ENCODE results near the gene STK4.
A peak's percentile ranks its signal among the peaks of the same experiment; 100 is the strongest.

Gene STK4

DNA sequence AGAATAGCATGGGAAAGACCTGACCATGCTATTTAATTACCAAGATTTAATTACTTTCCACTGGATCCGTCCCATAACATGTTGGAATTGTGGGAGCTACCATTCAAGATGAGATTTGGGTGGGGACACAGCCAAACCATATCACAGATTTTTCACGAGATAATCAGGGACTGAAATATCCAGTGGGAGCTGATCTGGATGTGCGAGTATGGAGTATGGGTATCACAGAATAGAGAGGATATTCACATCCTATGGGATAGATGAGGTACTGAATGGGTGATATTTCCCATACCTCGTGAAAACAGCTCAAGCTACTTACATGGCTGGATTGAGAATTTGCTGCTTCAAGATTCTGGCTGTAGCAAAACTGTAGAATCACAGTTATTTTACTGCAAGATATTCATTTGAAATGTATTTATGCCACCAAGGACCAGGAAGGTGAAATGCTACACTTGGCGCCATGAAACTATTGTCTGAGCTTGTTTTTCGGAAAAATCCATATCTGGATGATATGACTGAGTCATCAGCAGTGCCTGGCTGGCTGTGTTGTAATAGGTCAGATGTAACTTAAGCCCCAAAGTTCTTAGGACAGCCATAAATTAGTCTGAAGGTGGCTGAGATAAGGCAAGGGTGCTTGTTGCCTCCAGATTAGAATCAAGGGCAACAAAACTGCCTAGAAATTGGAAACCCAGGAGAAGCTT is 104.8 kb downstream of the STK4 start:
- H3K4me3 ChIP-seq (ENCODE audit: control insufficient read depth, low read depth, low read length), result no peak overlapping the region
- DNase-seq (ENCODE audit: low read depth), result no peak

GRCh38 chr20:45072066-45072465 is 105.8 kb downstream of the STK4 start:
- TF ChIP-seq, protein P1, sequence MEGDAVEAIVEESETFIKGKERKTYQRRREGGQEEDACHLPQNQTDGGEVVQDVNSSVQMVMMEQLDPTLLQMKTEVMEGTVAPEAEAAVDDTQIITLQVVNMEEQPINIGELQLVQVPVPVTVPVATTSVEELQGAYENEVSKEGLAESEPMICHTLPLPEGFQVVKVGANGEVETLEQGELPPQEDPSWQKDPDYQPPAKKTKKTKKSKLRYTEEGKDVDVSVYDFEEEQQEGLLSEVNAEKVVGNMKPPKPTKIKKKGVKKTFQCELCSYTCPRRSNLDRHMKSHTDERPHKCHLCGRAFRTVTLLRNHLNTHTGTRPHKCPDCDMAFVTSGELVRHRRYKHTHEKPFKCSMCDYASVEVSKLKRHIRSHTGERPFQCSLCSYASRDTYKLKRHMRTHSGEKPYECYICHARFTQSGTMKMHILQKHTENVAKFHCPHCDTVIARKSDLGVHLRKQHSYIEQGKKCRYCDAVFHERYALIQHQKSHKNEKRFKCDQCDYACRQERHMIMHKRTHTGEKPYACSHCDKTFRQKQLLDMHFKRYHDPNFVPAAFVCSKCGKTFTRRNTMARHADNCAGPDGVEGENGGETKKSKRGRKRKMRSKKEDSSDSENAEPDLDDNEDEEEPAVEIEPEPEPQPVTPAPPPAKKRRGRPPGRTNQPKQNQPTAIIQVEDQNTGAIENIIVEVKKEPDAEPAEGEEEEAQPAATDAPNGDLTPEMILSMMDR (IDR thresholded peaks at IDR 0.05; ENCODE audit: control insufficient read depth, insufficient read depth, low read depth, low read length, missing control alignments), result no peak
- no peak for DNase-seq (ENCODE audit: low read depth)
- no peak overlapping the region for H3K4me3 ChIP-seq (ENCODE audit: control insufficient read depth, low read depth, low read length)

More for the DNA sequence above, 104.8 kb downstream of the STK4 start:
- TF ChIP-seq, protein P1 (IDR thresholded peaks at IDR 0.05; ENCODE audit: control insufficient read depth, insufficient read depth, low read depth, low read length, missing control alignments), result no peak

DNA sequence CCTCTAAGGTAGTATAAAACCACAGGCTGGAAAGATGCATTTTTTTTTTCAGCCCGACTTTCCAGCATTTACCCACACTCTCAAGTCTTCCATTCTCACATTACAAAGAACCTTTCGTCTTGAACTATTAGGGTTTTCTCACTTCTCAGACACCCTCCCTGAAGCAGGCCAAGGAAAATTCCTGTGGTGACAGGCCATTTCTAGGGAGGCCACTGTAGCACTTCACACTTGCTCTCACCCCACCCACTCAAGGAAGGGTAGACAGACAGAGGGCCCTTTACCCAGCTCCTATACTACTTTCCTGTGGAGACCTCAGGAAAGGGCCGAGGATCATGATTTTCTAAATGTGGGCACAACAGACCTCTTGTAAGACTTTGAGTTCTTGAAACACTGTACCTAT is 106.9 kb downstream of the STK4 start:
- no peak overlapping the region for H3K4me3 ChIP-seq (ENCODE audit: control insufficient read depth, low read depth, low read length)
- DNase-seq (ENCODE audit: low read depth), result no peak
- TF ChIP-seq, protein P1 (IDR thresholded peaks at IDR 0.05; ENCODE audit: control insufficient read depth, insufficient read depth, low read depth, low read length, missing control alignments), result no peak

DNA sequence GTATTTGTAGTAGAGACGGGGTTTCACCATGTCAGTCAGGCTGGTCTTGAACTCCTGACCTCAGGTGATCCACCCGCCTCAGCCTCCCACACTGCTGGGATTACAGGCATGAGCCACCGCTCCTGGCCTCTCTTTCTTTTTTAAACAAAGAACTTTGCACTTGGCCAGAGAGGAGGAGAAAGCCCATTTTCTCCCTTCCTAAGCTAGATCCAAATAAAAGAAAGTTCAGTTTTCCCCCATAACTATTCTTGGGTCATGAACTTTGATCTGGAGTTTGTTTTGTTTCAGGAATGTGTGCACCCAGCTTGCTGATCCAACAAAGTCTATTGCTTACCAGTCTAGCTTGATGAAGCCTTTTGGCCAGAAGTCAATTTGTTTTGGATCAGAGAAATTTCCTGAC is 111.2 kb downstream of the STK4 start:
- no peak for DNase-seq (ENCODE audit: low read depth)
- no peak overlapping the region for H3K4me3 ChIP-seq (ENCODE audit: control insufficient read depth, low read depth, low read length)
- TF ChIP-seq, protein P1 (IDR thresholded peaks at IDR 0.05; ENCODE audit: control insufficient read depth, insufficient read depth, low read depth, low read length, missing control alignments), result no peak

DNA sequence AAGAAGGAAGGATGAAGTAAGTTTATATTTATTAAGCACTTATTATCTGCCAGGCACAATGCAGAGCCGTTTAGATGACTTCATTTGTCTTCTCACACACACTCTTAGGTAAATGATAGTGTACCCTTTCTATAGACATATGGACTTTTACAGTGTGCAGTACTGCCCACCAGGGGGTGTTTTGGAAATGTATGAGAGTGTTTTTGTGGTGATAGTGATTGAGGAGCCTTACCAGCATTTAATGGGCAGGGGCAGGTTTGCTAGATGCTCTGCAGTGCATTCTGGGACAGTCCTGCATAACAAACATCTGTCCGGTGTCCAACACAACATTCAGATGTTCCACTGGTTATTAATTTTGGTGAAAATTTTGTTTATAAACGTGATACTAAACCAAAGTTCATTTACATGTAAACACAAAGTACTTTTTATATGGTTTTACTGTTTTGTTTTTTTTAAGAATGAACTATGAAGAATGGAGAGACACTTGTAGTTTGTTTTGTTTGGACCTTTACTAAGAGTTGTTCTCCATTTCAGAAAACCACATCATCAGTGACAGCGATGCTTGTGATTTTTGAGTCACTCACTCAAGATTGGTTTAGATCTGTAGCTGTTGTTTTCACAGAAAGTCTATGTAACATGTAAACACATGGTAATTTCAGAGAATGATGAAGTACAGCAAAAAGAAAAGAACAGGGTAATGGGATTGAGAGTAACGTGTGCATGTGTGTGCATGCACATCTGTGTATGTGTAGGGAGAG is 114.7 kb downstream of the STK4 start:
- TF ChIP-seq, protein P1 (IDR thresholded peaks at IDR 0.05; ENCODE audit: control insufficient read depth, insufficient read depth, low read depth, low read length, missing control alignments), result peak; percentile 53
- DNase-seq (ENCODE audit: low read depth), result no peak
- H3K4me3 ChIP-seq (ENCODE audit: control insufficient read depth, low read depth, low read length), result no peak overlapping the region

GRCh38 chr20:45082468-45082867 is 116.2 kb downstream of the STK4 start:
- DNase-seq (ENCODE audit: low read depth), result no peak
- H3K4me3 ChIP-seq (ENCODE audit: control insufficient read depth, low read depth, low read length), result no peak overlapping the region
- TF ChIP-seq, protein P1 (IDR thresholded peaks at IDR 0.05; ENCODE audit: control insufficient read depth, insufficient read depth, low read depth, low read length, missing control alignments), result no peak

All from AG09309 (cell line).